K562 (cell line): ENCODE measurements around the gene PLEKHA6.

ENCODE experiments used
- TAF9B ChIP-seq: fragments of 450-650 bp; IDR thresholded peaks from 2 replicates; pipeline ENCODE4 v1.6.1; 2018; ENCODE audit warnings: mild to moderate bottlenecking; ENCODE audit not compliant: partially characterized antibody
- ZNF263 ChIP-seq: sonication (generic); formaldehyde crosslinking; IDR thresholded peaks from 2 replicates; pipeline ENCODE4 v1.8.0; 2022; ENCODE audit warnings: mild to moderate bottlenecking, missing genetic modification reagents, borderline replicate concordance
- ZNF318 ChIP-seq, 2 experiments: fragments of 450-650 bp; IDR thresholded peaks; 2 replicates each; pipeline ENCODE4 v1.6.1; 2016; ENCODE audit warnings: mild to moderate bottlenecking in 2 of 2, borderline replicate concordance in 1 of 2, low read depth in 1 of 2, moderate library complexity in 1 of 2
- TF ChIP-seq, protein P1 (sequence below), 2 experiments: fragments of 450-650 bp; formaldehyde crosslinking in 1 of 2; IDR thresholded peaks; 2 replicates each; pipeline versions ENCODE4 v1.4.0 to v1.6.1; 2014 to 2020; ENCODE audit warnings: mild to moderate bottlenecking in 2 of 2, borderline replicate concordance in 1 of 2, low read depth in 1 of 2

- TF ChIP-seq ZNF318 (IDR thresholded peaks at IDR 0.05; ENCODE audit: borderline replicate concordance in 1 of 2, low read depth in 1 of 2) (no peak), ZNF263 (no peak), TAF9B (no peak)
- TF ChIP-seq, protein P1, sequence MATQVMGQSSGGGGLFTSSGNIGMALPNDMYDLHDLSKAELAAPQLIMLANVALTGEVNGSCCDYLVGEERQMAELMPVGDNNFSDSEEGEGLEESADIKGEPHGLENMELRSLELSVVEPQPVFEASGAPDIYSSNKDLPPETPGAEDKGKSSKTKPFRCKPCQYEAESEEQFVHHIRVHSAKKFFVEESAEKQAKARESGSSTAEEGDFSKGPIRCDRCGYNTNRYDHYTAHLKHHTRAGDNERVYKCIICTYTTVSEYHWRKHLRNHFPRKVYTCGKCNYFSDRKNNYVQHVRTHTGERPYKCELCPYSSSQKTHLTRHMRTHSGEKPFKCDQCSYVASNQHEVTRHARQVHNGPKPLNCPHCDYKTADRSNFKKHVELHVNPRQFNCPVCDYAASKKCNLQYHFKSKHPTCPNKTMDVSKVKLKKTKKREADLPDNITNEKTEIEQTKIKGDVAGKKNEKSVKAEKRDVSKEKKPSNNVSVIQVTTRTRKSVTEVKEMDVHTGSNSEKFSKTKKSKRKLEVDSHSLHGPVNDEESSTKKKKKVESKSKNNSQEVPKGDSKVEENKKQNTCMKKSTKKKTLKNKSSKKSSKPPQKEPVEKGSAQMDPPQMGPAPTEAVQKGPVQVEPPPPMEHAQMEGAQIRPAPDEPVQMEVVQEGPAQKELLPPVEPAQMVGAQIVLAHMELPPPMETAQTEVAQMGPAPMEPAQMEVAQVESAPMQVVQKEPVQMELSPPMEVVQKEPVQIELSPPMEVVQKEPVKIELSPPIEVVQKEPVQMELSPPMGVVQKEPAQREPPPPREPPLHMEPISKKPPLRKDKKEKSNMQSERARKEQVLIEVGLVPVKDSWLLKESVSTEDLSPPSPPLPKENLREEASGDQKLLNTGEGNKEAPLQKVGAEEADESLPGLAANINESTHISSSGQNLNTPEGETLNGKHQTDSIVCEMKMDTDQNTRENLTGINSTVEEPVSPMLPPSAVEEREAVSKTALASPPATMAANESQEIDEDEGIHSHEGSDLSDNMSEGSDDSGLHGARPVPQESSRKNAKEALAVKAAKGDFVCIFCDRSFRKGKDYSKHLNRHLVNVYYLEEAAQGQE (IDR thresholded peaks at IDR 0.05; ENCODE audit: borderline replicate concordance), result no peak
- TF ChIP-seq, protein P1 (CRISPR knock-in tag; IDR thresholded peaks at IDR 0.05; ENCODE audit: low read depth), result no peak
These were observed 117.8 kb downstream of the PLEKHA6 start for GRCh38 chr1:204241914-204242313.
